OCI-LY7 (cell line): ENCODE data around the gene GFPT1. TPM values are rescaled to one million over a fixed set of nuclear protein-coding genes. Genes with fewer than 3 reads are reported as not detected.

ENCODE experiments used
- BruUV-seq: library from RNA; stranded (reverse); fragments of 400-500 nt; replicated peaks from 2 replicates; lab custom pipeline; 2021; lab: Mats Ljungman, UMichigan
- CTCF ChIA-PET: fragments of 300-600 bp; sonication (Branson Sonifier 250); formaldehyde crosslinking; loops from one replicate; lab custom pipeline; 2022; ENCODE audit warnings: antibody characterized with exemption; ENCODE audit not compliant: unreplicated experiment; lab: Charles Lee
- POLR2A ChIA-PET: fragments of 300-600 bp; sonication (Branson Sonifier 250); formaldehyde crosslinking; loops from one replicate; lab custom pipeline; 2022; ENCODE audit warnings: antibody characterized with exemption; lab: Charles Lee
- DNase-seq: peaks from one replicate; pipeline ENCODE4 v3.0.0-alpha.2; 2015; ENCODE audit warnings: low spot score
- H2AFZ ChIP-seq: fragments of 200-600 bp; sonication (generic), shearing (Covaris generic); 2 replicates; pipeline ENCODE4 v1.6.1; 2014; ENCODE audit warnings: mild to moderate bottlenecking, antibody characterized with exemption, low read length, moderate library complexity
- H3K27ac ChIP-seq: fragments of 200-600 bp; sonication (generic); 2 replicates; pipeline ENCODE4 v1.5.1; 2014; ENCODE audit warnings: mixed run types, low read depth, mild to moderate bottlenecking, moderate library complexity, low read length, inconsistent platforms; ENCODE audit not compliant: poor library complexity, severe bottlenecking
- H3K36me3 ChIP-seq: fragments of 200-600 bp; sonication (generic); 2 replicates; pipeline ENCODE4 v1.6.1; 2014; ENCODE audit warnings: mild to moderate bottlenecking, antibody characterized with exemption, low read length, moderate library complexity, mixed read lengths; ENCODE audit not compliant: insufficient read depth
- H3K4me1 ChIP-seq: fragments of 200-600 bp; sonication (generic); 2 replicates; pipeline ENCODE4 v1.5.1; 2014; ENCODE audit warnings: mild to moderate bottlenecking, low read length; ENCODE audit not compliant: insufficient read depth, poor library complexity, severe bottlenecking
- H3K4me2 ChIP-seq: fragments of 200-600 bp; sonication (generic); 2 replicates; pipeline ENCODE4 v1.6.1; 2014; ENCODE audit warnings: mild to moderate bottlenecking, low read length
- H3K4me3 ChIP-seq: fragments of 200-600 bp; sonication (generic); 2 replicates; pipeline ENCODE4 v1.5.1; 2014; ENCODE audit warnings: mild to moderate bottlenecking, low read depth, low read length; ENCODE audit not compliant: poor library complexity, severe bottlenecking
- H3K79me2 ChIP-seq: fragments of 200-600 bp; sonication (generic); 2 replicates; pipeline ENCODE4 v1.6.1; 2016; ENCODE audit warnings: low read depth, mild to moderate bottlenecking, low read length, moderate library complexity, mixed read lengths; ENCODE audit not compliant: insufficient read depth
- H3K9me2 ChIP-seq: fragments of 200-600 bp; sonication (generic); 2 replicates; pipeline ENCODE4 v1.6.1; 2016; ENCODE audit warnings: mild to moderate bottlenecking, low read length, mixed read lengths; ENCODE audit not compliant: insufficient read depth
- H3K9me3 ChIP-seq: fragments of 200-600 bp; sonication (generic); 2 replicates; pipeline ENCODE4 v1.6.1; 2014; ENCODE audit warnings: mild to moderate bottlenecking, mixed run types, low read length, mixed read lengths
- H4K20me1 ChIP-seq: fragments of 200-600 bp; sonication (generic); 2 replicates; pipeline ENCODE4 v1.6.1; 2014; ENCODE audit warnings: mild to moderate bottlenecking, antibody characterized with exemption, low read length, moderate library complexity, mixed read lengths; ENCODE audit not compliant: insufficient read depth
- CTCF ChIP-seq: fragments of 200-600 bp; sonication (generic); conservative IDR thresholded peaks from 2 replicates; pipeline ENCODE4 v1.5.1; 2014; ENCODE audit warnings: mild to moderate bottlenecking, antibody characterized with exemption, low read length, moderate library complexity, mixed read lengths
- EZH2phosphoT487 ChIP-seq: fragments of 200-600 bp; sonication (generic); IDR thresholded peaks from 2 replicates; pipeline ENCODE4 v1.6.1; 2018; ENCODE audit warnings: low read depth, borderline replicate concordance, mild to moderate bottlenecking, mixed run types, antibody characterized with exemption, low read length, moderate library complexity, mixed read lengths
- intact Hi-C: fragments of 100-400 bp; cut with micrococcal nuclease; formaldehyde crosslinking; loops from one replicate; pipeline ENCODE4 v1.10.0; 2022; ENCODE audit not compliant: unreplicated experiment
- total RNA-seq, 2 experiments: library from RNA; depleted of rRNA in 1 of 2; stranded (reverse); fragments of >200 nt in 1 of 2; shearing (Covaris generic) in 1 of 2; gene quantifications; 2 replicates each; pipeline ENCODE4 v1.2.3, GENCODE V29; 2014 to 2022

Gene GFPT1
- total RNA-seq, 2 experiments from 2014 or later, result 11.0 to 31.2 TPM

- no peaks in the 10 kb centered on the region for H3K79me2 ChIP-seq
- H2AFZ ChIP-seq, result no peak overlapping the region
- peaks cover 90% of the 10 kb centered on the region for H3K36me3 ChIP-seq
- no peaks in the 10 kb centered on the region for H3K9me3 ChIP-seq
- H4K20me1 ChIP-seq, result no peaks in the 10 kb centered on the region
- H3K4me1 ChIP-seq, result no peaks in the 10 kb centered on the region
- intact Hi-C loops, result no loop called here
- H3K27ac ChIP-seq, result no peak overlapping the region
- ChIA-PET CTCF (no interaction called here), POLR2A (interaction anchor here (0.7 kb wide), 1 partner anchor 1346 kb away, joined by 3 read pairs; no protein-coding TSS in a partner anchor)
- no peak overlapping the region for H3K4me2 ChIP-seq
- no peaks in the 10 kb centered on the region for H3K9me2 ChIP-seq
- H3K4me3 ChIP-seq, result no peak overlapping the region
- no peak for DNase-seq
- BruUV-seq, result no TSS peak
- TF ChIP-seq EZH2phosphoT487 (no peak), CTCF (no peak)
These were observed 46.8 kb downstream of the GFPT1 start for GRCh38 chr2:69340101-69340775.

GRCh38 chr2:69335311-69335710 lies 51.7 kb downstream of the GFPT1 start:
- no peak overlapping the region for H3K4me3 ChIP-seq
- no TSS peak for BruUV-seq
- ChIA-PET POLR2A (interaction anchor here (0.7 kb wide), 1 partner anchor 50 kb away, joined by 4 read pairs; no protein-coding TSS in a partner anchor), CTCF (no interaction called here)
- H3K4me1 ChIP-seq, result no peaks in the 10 kb centered on the region
- intact Hi-C loops, result no loop called here
- no peak for TF ChIP-seq EZH2phosphoT487
- no peak for TF ChIP-seq CTCF
- H3K9me3 ChIP-seq, result no peaks in the 10 kb centered on the region
- no peak overlapping the region for H3K4me2 ChIP-seq
- DNase-seq, result no peak
- H2AFZ ChIP-seq, result no peak overlapping the region
- H3K27ac ChIP-seq, result no peak overlapping the region
- peaks cover 70% of the 10 kb centered on the region for H3K36me3 ChIP-seq
- no peaks in the 10 kb centered on the region for H3K79me2 ChIP-seq
- no peaks in the 10 kb centered on the region for H4K20me1 ChIP-seq
- no peaks in the 10 kb centered on the region for H3K9me2 ChIP-seq

GRCh38 chr2:69333352-69333751 lies 53.7 kb downstream of the GFPT1 start:
- CTCF ChIA-PET, result no interaction called here
- TF ChIP-seq EZH2phosphoT487 (no peak), CTCF (no peak)
- Histone ChIP-seq H3K79me2 (no peaks in the 10 kb centered on the region), H3K4me3 (no peak overlapping the region), H3K4me2 (no peak overlapping the region), H2AFZ (no peak overlapping the region), H4K20me1 (no peaks in the 10 kb centered on the region), H3K27ac (no peak overlapping the region), H3K4me1 (no peaks in the 10 kb centered on the region), H3K36me3 (peaks cover 74% of the 10 kb centered on the region), H3K9me2 (no peaks in the 10 kb centered on the region), H3K9me3 (no peaks in the 10 kb centered on the region)
- no TSS peak for BruUV-seq
- POLR2A ChIA-PET, result no interaction called here
- intact Hi-C loops, result no loop called here
- DNase-seq, result no peak
